H1 (cell line): ENCODE measurements around the gene SCIMP. TPM values are rescaled to one million over a fixed set of nuclear protein-coding genes. Genes with fewer than 3 reads are reported as not detected.

Experiments
- BACH1 ChIP-seq: IDR thresholded peaks from 2 replicates; pipeline ENCODE4 v1.6.1; 2012; ENCODE audit warnings: low read length, improper control_type of control experiment
- CBX8 ChIP-seq: fragments of 300-800, 300-1000 bp; sonication (generic); IDR thresholded peaks from 2 replicates; pipeline ENCODE4 v1.7.1; 2016; ENCODE audit warnings: low read depth, low read length, borderline replicate concordance
- CHD7 ChIP-seq: fragments of 300-600 bp; sonication (generic); IDR thresholded peaks from 2 replicates; pipeline ENCODE4 v1.7.1; 2012; ENCODE audit warnings: low read length, moderate library complexity, mild to moderate bottlenecking, inconsistent platforms; ENCODE audit not compliant: insufficient replicate concordance
- CREB1 ChIP-seq: IDR thresholded peaks from 2 replicates; pipeline ENCODE4 v1.6.1; 2012; ENCODE audit warnings: inconsistent platforms
- CTBP2 ChIP-seq: IDR thresholded peaks from 2 replicates; pipeline ENCODE4 v1.7.0; 2011; ENCODE audit warnings: borderline replicate concordance, mild to moderate bottlenecking, moderate library complexity, mixed read lengths, low read length; ENCODE audit not compliant: insufficient read depth, insufficient read length
- EZH2 ChIP-seq: fragments of 200-600 bp; sonication (generic); IDR thresholded peaks from 2 replicates; pipeline ENCODE4 v1.7.1; 2012; ENCODE audit warnings: low read depth, mild to moderate bottlenecking, moderate library complexity, low read length, inconsistent platforms; ENCODE audit not compliant: severe bottlenecking
- FOSL1 ChIP-seq: IDR thresholded peaks from 2 replicates; pipeline ENCODE4 v1.6.1; 2011; ENCODE audit warnings: mild to moderate bottlenecking, low read depth, low read length, moderate library complexity; ENCODE audit not compliant: insufficient read depth
- HDAC2 ChIP-seq, 2 experiments: fragments of 300-600 bp in 1 of 2; sonication (generic) in 1 of 2; IDR thresholded peaks; 2 replicates each; pipeline ENCODE4 v1.6.1; 2011 to 2012; ENCODE audit warnings: low read depth in 2 of 2, low read length in 2 of 2, mild to moderate bottlenecking in 2 of 2, moderate library complexity in 2 of 2, borderline replicate concordance in 1 of 2, inconsistent platforms in 1 of 2
- RFX5 ChIP-seq: IDR thresholded peaks from 2 replicates; pipeline ENCODE4 v1.6.1; 2011; ENCODE audit warnings: low read depth, low read length, improper control_type of control experiment, borderline replicate concordance
- SP4 ChIP-seq: IDR thresholded peaks from 2 replicates; pipeline ENCODE4 v1.6.1; 2012; ENCODE audit warnings: low read length, inconsistent platforms
- polyA plus RNA-seq, 7 experiments: library from polyadenylated mRNA; depleted of rRNA in 3 of 7; stranded (reverse) in 5 of 7; unstranded in 2 of 7; fragments of >200 nt in 5 of 7; fragments of 200-250 nt in 2 of 7; gene quantifications; 1 replicate in 5 of 7; 2 replicates in 1 of 7; 4 replicates in 1 of 7; pipeline versions ENCODE4 v1.2.1 to v1.2.3, GENCODE V29; 2011 to 2013; ENCODE audit warnings: missing spikeins in 2 of 7, mixed read lengths in 2 of 7
- total RNA-seq: library from RNA; stranded (reverse); fragmentation: NEBNext Ultra II Directional; extraction: Animal tissue kit (Norgen Biotek cat#: 25700); gene quantifications from 2 replicates; pipeline ENCODE4 v1.2.1, GENCODE V29; 2021

Gene SCIMP
- total and polyA plus RNA-seq, 2 of the 8 experiments (the other 6 are each of a cell fraction or from before 2014, with no cell fraction given) = not detected

DNA sequence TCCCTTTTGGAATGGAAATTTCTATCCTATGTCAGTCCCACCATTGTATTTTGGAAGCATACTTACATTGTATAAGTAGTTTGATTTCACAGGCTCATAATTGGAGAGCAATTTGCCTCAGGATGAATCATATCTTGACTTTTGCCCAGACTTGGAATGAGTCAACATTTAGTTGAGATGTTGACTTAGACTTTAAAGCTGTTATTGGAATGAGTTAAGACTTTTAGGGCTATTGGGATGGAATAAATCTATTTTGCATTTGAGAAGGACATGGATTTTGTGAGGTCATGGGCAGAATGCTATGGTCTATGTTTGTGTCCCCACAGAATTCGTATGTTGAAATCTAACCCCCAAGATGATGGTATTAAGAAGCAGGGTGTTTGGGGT is 30.8 kb downstream of the SCIMP start (continued):
- TF ChIP-seq CHD7 (no peak), SP4 (no peak), FOSL1 (no peak), CTBP2 (no peak), EZH2 (no peak), HDAC2 (IDR thresholded peaks at IDR 0.05; ENCODE audit: borderline replicate concordance in 1 of 2, low read depth in 2 of 2, low read length in 2 of 2) (no peak), BACH1 (no peak), CBX8 (no peak), RFX5 (no peak), CREB1 (no peak)
